Panc1 (cell line): Measurements from ENCODE around the gene ZBTB20.

ENCODE experiments used
- POLR2AphosphoS5 ChIP-seq: IDR thresholded peaks from 2 replicates; pipeline ENCODE4 v1.6.1; 2012; ENCODE audit warnings: mild to moderate bottlenecking, low read depth, low read length, moderate library complexity
- TF ChIP-seq, protein P1 (sequence below): fragments of 450-650 bp; IDR thresholded peaks from 2 replicates; pipeline ENCODE4 v1.5.1; 2017; ENCODE audit warnings: mild to moderate bottlenecking
- TF ChIP-seq, protein P2 (sequence below), 2 experiments: IDR thresholded peaks; 2 replicates each; pipeline ENCODE4 v1.6.1; 2011 to 2012; ENCODE audit warnings: low read depth in 2 of 2, control low read depth in 1 of 2, low read length in 1 of 2, mild to moderate bottlenecking in 1 of 2, moderate library complexity in 1 of 2; ENCODE audit not compliant: insufficient read depth in 1 of 2

DNA sequence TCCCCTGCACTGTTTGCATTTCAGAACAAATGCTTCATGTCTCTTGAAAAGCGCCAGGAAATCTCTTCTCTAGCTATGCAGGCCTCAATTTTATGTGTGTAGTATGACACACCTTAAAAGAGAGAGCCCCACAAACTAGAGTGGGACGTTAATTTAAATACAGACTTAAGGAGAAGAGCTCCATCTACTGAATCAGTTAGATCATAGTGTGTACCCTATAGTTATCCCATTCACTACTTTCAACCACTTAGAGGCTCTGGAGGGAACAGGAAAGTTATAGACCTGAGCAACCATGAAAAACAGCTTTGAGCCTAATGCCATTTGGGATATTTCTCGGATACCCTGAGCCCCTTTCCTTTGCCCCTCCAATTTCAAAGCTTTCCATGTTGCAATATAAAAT lies 699.5 kb downstream of the ZBTB20 start:
- TF ChIP-seq, protein P1, sequence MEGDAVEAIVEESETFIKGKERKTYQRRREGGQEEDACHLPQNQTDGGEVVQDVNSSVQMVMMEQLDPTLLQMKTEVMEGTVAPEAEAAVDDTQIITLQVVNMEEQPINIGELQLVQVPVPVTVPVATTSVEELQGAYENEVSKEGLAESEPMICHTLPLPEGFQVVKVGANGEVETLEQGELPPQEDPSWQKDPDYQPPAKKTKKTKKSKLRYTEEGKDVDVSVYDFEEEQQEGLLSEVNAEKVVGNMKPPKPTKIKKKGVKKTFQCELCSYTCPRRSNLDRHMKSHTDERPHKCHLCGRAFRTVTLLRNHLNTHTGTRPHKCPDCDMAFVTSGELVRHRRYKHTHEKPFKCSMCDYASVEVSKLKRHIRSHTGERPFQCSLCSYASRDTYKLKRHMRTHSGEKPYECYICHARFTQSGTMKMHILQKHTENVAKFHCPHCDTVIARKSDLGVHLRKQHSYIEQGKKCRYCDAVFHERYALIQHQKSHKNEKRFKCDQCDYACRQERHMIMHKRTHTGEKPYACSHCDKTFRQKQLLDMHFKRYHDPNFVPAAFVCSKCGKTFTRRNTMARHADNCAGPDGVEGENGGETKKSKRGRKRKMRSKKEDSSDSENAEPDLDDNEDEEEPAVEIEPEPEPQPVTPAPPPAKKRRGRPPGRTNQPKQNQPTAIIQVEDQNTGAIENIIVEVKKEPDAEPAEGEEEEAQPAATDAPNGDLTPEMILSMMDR, result no peak
- no peak for TF ChIP-seq POLR2AphosphoS5
- TF ChIP-seq, protein P2, sequence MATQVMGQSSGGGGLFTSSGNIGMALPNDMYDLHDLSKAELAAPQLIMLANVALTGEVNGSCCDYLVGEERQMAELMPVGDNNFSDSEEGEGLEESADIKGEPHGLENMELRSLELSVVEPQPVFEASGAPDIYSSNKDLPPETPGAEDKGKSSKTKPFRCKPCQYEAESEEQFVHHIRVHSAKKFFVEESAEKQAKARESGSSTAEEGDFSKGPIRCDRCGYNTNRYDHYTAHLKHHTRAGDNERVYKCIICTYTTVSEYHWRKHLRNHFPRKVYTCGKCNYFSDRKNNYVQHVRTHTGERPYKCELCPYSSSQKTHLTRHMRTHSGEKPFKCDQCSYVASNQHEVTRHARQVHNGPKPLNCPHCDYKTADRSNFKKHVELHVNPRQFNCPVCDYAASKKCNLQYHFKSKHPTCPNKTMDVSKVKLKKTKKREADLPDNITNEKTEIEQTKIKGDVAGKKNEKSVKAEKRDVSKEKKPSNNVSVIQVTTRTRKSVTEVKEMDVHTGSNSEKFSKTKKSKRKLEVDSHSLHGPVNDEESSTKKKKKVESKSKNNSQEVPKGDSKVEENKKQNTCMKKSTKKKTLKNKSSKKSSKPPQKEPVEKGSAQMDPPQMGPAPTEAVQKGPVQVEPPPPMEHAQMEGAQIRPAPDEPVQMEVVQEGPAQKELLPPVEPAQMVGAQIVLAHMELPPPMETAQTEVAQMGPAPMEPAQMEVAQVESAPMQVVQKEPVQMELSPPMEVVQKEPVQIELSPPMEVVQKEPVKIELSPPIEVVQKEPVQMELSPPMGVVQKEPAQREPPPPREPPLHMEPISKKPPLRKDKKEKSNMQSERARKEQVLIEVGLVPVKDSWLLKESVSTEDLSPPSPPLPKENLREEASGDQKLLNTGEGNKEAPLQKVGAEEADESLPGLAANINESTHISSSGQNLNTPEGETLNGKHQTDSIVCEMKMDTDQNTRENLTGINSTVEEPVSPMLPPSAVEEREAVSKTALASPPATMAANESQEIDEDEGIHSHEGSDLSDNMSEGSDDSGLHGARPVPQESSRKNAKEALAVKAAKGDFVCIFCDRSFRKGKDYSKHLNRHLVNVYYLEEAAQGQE (IDR thresholded peaks at IDR 0.05; ENCODE audit: insufficient read depth in 1 of 2, low read depth in 2 of 2, low read length in 1 of 2), result no peak
